Colon (tissue), 2 donors: ENCODE measurements around the gene ACP5.
"Not testable (repeated sequence)": the region's sequence is repeated elsewhere in the genome, so short reads cannot be mapped to it uniquely, and the experiment has no call there.

Experiments used
- FAIRE-seq: peaks from 2 replicates; lab custom pipeline; 2012; peaks lifted over from hg19 to GRCh38; lab: Jason Lieb, UNC
- donor health status: control.
- donor health status: control.

ACP5 gene

GRCh38 chr19:11577451-11578257 is at the start of gene ACP5:
Gene ACP5 (minus strand): TSS chr19:11577645. CDS start chr19:11577317, 328 bp downstream.
- FAIRE-seq = no peak

DNA sequence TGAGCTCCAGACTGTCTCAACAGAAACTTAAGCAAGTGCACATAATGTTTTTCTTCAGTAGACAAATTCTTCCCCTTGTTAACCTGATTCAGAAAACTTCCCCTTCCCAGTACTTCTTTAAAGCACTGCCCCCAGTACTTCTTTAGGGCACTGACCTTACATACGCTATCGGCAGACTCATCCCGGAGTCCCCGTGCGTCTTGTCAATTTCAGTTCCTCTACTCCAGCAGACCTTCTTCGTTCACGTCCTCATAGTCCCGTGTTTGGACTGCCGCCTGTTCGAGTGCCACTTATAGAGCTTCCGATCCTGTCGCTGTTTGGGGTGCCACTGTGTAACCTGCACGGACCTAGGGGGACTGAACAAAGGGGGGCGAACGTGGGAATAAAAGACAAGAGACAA is 48.8 kb upstream of the ACP5 start:
- FAIRE-seq = no peak

GRCh38 chr19:11624069-11624463 is 46.6 kb upstream of the ACP5 start:
- FAIRE-seq = no peak

DNA sequence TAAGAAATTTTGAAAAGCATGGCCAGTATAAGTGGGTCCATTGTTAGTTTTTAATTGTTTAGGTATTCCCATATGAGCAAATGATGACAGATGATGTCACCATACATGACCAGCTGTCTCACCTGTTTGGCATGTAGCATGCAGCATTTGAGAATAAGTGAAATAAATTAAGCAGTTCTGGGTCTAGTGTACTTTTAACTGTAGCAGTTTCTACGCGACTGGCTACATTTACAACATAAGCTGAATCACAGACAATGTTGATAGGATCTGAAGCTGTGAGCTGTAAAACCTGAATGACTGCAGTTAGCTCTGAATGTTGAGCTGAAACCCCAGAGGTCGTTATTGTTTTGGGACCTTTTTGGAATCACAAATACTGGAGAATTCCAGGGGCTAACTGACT is 45.0 kb upstream of the ACP5 start:
- not testable (repeated sequence) for FAIRE-seq

GRCh38 chr19:11620553-11620952 is 43.1 kb upstream of the ACP5 start:
- FAIRE-seq = no peak

GRCh38 chr19:11617180-11618062 is 40.0 kb upstream of the ACP5 start:
- FAIRE-seq = no peak

DNA sequence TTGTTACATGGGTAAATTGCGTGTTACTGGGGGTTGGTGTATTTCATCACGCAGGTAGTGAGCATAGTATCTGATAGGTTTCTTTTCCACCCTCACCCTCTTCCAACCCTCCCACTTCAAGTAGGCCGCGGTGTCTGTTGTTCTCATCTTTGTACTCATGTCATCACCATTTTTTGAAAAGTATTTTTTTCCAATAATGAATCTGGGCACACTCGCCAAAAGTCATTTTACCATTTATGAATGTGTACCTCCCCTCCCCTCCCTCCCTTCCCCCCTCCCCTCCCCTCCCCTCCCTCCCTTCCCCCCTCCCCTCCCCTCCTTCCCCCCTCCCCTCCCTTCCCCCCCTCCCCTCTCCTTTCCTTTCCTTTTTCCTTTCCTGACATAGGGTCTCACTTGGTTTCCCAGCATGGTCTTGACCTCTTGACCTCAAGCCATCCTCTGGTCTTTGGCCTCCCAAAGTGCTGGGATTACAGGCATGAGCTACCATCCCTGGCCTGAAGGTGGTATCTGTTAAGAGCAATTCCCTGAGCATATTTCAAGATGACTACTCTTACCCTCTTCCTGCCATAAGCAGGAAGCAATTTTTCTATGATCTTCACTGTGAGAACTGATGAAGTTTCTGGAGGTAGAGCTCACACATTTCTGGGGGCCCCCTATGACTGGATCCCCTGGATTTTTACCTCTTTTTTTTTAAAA is 35.5 kb upstream of the ACP5 start:
- no peak for FAIRE-seq

- FAIRE-seq = no peak
Measured at GRCh38 chr19:11611730-11612129, 34.3 kb upstream of the ACP5 start.

GRCh38 chr19:11606484-11606883 is 29.0 kb upstream of the ACP5 start:
- no peak for FAIRE-seq

DNA sequence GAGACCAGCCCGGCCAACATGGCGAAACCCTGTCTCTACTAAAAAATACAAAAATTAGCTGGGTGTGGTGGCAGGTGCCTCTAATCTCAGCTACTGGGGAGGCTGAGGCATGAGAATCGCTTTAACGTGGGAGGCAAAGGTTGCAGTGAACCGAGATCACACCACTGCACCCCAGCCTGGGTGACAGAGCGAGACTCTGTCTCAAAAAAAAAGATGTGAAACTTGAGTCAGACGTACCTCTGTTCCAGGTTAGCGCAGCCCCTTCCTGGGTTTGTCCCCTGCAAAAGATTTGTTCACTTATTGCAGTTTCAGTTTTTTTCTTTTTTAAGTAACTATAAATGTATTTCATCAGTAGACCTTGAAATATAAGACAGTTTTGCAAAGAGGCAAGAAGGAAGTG is 22.3 kb upstream of the ACP5 start:
- FAIRE-seq = not testable (repeated sequence)

- no peak for FAIRE-seq
Measured at GRCh38 chr19:11598746-11599145, 21.3 kb upstream of the ACP5 start.

- FAIRE-seq = no peak
Measured at GRCh38 chr19:11598103-11598483, 20.6 kb upstream of the ACP5 start.

- FAIRE-seq = peak; percentile 85
Measured at GRCh38 chr19:11597202-11598102, 20.0 kb upstream of the ACP5 start, which contains the start of gene ZNF627. Gene ZNF627 (plus strand): TSS chr19:11597483. CDS start chr19:11597628, 145 bp downstream.

DNA sequence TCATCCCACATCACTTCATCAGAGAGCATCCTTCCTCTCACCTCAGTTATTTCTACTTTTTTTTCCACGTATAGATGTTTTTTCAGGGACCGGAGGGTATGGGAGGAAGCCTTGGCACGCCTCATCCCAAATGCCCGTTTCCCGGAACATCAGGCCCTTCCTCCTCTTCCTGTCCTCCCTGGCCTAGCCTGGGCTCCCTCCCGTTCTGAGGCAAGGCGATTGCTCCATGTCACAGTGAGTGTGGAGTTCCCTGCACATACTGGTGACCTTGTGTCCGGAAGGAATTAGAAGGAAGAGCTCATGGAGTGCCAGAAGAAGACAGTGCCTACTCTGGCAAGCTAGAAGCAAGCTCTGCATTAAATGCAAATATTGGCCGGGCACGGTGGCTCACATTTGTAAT is 18.7 kb upstream of the ACP5 start:
- FAIRE-seq = no peak

DNA sequence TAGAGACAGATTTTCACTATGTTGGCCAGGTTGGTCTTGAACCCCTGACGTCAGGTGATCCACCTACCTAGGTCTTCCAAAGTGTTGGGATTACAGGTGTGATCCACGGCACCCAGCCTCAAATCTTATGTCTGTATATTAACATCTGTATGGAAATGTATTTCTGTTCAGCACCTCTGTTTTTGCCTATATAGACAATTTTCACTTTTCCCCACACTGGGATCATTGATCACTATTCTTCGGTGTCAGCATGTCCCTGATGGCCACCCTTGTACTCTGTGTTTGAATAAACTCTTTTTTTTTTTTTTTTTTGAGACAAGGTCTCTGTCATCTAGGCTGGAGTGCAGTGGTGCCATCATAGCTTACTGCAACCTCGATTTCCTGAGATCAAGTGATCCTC is 16.6 kb upstream of the ACP5 start:
- no peak for FAIRE-seq

DNA sequence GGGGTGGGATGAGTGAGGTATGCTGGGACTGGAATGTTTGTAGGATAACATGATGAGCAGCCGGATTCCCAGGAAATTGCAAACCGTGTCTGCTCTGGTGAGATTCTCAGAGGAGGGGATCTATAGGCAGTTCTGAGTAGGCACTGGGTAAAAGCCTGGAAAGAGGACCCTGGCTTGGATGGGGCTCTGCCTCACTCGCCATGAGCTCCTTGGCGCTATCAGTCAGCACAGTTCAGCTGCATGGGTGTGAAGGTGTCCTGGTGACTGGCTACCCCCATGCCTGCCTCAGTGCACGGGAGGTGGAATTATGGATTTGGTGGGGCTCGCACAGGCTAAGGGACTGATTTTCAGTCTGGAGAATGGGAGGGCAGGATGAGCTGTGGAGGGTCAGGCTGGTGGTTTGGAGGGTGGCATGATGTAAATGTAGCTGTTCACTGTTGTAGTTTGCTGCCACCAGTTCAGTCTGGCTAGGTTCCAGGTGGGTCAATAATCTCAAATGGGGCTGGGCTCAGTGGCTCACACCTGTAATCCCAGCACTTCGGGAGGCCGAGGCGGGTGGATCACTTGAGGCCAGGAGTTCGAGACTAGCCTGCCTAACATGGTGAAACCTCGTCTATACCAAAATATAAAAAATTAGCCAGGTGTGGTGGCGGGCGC is 10.7 kb upstream of the ACP5 start:
- no peak for FAIRE-seq

DNA sequence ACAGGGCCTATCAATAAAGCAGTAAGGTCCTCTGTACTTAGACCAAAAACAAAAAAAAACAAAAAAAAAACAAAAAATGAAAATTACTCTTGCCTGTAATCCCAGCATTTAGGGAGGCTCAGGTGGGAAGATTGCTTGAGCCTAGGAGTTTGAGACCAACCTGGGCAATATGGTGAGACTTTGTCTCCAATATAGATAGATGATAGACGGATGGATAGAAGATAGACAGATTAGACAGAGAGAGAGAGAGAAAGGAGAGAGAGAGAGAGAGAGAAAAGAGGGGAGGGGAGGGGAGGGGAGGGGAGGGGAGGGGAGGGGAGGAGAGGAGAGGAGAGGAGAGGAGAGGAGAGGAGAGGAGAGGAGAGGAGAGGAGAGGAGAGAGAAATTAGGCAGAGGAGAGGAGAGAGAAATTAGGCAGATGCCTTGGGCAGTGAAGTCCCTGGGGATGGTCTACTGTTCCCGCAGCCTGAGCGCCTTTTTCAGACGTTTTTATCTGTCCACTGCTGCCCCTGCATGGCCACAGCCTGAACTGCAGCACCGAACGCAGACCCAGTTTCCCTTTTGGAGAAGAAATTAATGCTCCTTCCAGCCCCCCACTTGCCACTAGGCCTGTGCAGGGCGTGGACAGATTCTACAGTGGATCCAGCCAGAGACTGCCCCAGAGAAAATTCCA is 10.0 kb upstream of the ACP5 start:
- no peak for FAIRE-seq

- FAIRE-seq = no peak
Measured at GRCh38 chr19:11586331-11586730, 8.9 kb upstream of the ACP5 start.

DNA sequence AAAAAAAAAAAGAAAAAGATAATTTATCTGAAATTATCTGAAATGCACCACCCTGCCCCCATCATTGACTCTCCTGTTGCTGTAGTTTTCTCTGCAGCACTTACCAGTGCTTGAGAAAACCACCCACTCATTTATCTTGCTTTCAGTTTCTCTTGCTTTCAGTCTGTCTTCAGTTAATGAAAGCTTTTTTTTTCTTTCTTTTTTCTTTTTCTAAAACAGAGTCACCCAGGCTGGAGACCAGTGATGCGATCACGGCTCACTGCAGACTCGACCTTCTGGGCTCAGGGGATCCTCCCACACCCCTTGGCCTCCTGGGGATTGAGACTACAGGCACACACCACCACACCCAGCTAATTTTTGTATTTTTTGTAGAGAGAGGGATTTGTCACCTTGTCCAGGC is 4.3 kb upstream of the ACP5 start:
- FAIRE-seq = no peak

GRCh38 chr19:11580116-11580515 is 2.7 kb upstream of the ACP5 start:
- FAIRE-seq = no peak
